HCT116 (cell line): ENCODE results near the gene BSG. TPM values are rescaled to one million over a fixed set of nuclear protein-coding genes. Genes with fewer than 3 reads are reported as not detected.

Source experiments
- ATAC-seq: fragments of 200-7000 bp; cut with Tn5 transposase; 2 replicates; pipeline ENCODE4 v1.9.1; 2020; ENCODE audit warnings: mild to moderate bottlenecking, moderate library complexity
- BruUV-seq: library from RNA; stranded (reverse); fragments of 400-500 nt; replicated peaks from 2 replicates; lab custom pipeline; 2021; lab: Mats Ljungman, UMichigan
- CTCF ChIA-PET: fragments of 300-600 bp; sonication (Branson Sonifier 250); formaldehyde crosslinking; loops from one replicate; lab custom pipeline; 2021; ENCODE audit warnings: antibody characterized with exemption; lab: Charles Lee
- POLR2A ChIA-PET: fragments of 300-600, 350-600 bp; sonication (Branson Sonifier 250); formaldehyde crosslinking; loops from one replicate; lab custom pipeline; 2021; ENCODE audit warnings: antibody characterized with exemption; lab: Charles Lee
- RAD21 ChIA-PET, 2 experiments: fragments of 300-600 bp; sonication (Branson Sonifier 250); formaldehyde crosslinking; loops; one replicate each; lab custom pipeline; 2023; ENCODE audit warnings: low total read pairs in 2 of 2; ENCODE audit not compliant: uncharacterized antibody in 2 of 2, unreplicated experiment in 2 of 2, low non-redundant PET in 1 of 2; lab: Charles Lee
- DNase-seq: peaks from one replicate; pipeline ENCODE4 v3.0.0-alpha.2; 2010; ENCODE audit warnings: low read depth, low spot score
- H2AFZ ChIP-seq: fragments of 200-600 bp; shearing (Covaris generic), sonication (generic); 2 replicates; pipeline ENCODE4 v1.6.1; 2017; ENCODE audit warnings: low read depth, mixed run types, mixed read lengths, antibody characterized with exemption, low read length; ENCODE audit not compliant: poor library complexity, severe bottlenecking
- H3K27ac ChIP-seq: 2 replicates; pipeline ENCODE4 v1.5.1; 2012; ENCODE audit warnings: low read depth, low read length
- H3K27me3 ChIP-seq: fragments of 200-600 bp; sonication (generic); 2 replicates; pipeline ENCODE4 v1.6.1; 2016; ENCODE audit warnings: mixed run types, low read length, mixed read lengths; ENCODE audit not compliant: insufficient read depth
- H3K36me3 ChIP-seq, 2 experiments: fragments of 200-500 bp in 1 of 2; fragments of 200-600 bp in 1 of 2; sonication (Bioruptor generic) in 1 of 2; sonication (generic) in 1 of 2; 2 replicates each; pipeline versions ENCODE4 v1.5.1 to v1.6.1; 2014 to 2016; ENCODE audit warnings: low read length in 2 of 2, inconsistent platforms in 1 of 2, mixed read lengths in 1 of 2, mixed run types in 1 of 2; ENCODE audit not compliant: insufficient read depth in 2 of 2, control insufficient read depth in 1 of 2
- H3K4me1 ChIP-seq, 2 experiments: fragments of 200-600 bp in 1 of 2; sonication (generic) in 1 of 2; 2 replicates each; pipeline versions ENCODE4 v1.5.1 to v1.6.1; 2012 to 2017; ENCODE audit warnings: low read length in 2 of 2, inconsistent platforms in 1 of 2, mild to moderate bottlenecking in 1 of 2, mixed read lengths in 1 of 2, mixed run types in 1 of 2, moderate library complexity in 1 of 2; ENCODE audit not compliant: insufficient read depth in 2 of 2, control insufficient read depth in 1 of 2
- H3K4me2 ChIP-seq: fragments of 200-600 bp; sonication (generic); 2 replicates; pipeline ENCODE4 v1.6.1; 2017; ENCODE audit warnings: mixed run types, low read length, mixed read lengths
- H3K4me3 ChIP-seq, 2 experiments: fragments of 200-600 bp in 1 of 2; sonication (generic) in 1 of 2; replicated peaks in 1 of 2; 2 replicates each; pipeline ENCODE4 v1.5.1; 2011 to 2016; ENCODE audit warnings: low read length in 2 of 2, control low read depth in 1 of 2, low read depth in 1 of 2, mild to moderate bottlenecking in 1 of 2, mixed read lengths in 1 of 2, mixed run types in 1 of 2
- H3K79me2 ChIP-seq: fragments of 200-600 bp; sonication (generic); 2 replicates; pipeline ENCODE4 v1.6.1; 2017; ENCODE audit warnings: mild to moderate bottlenecking, mixed run types, low read length, moderate library complexity, mixed read lengths; ENCODE audit not compliant: insufficient read depth
- H3K9ac ChIP-seq: fragments of 200-600 bp; sonication (generic); 2 replicates; pipeline ENCODE4 v1.6.1; 2016; ENCODE audit warnings: low read length, mixed read lengths
- H3K9me2 ChIP-seq: fragments of 200-600 bp; sonication (generic), shearing (Covaris generic); 2 replicates; pipeline ENCODE4 v1.6.1; 2017; ENCODE audit warnings: mixed run types, mild to moderate bottlenecking, moderate library complexity; ENCODE audit not compliant: insufficient read depth
- H3K9me3 ChIP-seq, 2 experiments: fragments of 200-500 bp in 1 of 2; fragments of 200-600 bp in 1 of 2; sonication (Bioruptor generic) in 1 of 2; sonication (generic) in 1 of 2; 2 replicates each; pipeline ENCODE4 v1.6.1; 2014 to 2017; ENCODE audit warnings: low read length in 2 of 2, mixed read lengths in 2 of 2, inconsistent platforms in 1 of 2, low read depth in 1 of 2, mild to moderate bottlenecking in 1 of 2, mixed run types in 1 of 2, moderate library complexity in 1 of 2; ENCODE audit not compliant: control insufficient read depth in 1 of 2, insufficient read depth in 1 of 2
- H4K20me1 ChIP-seq: fragments of 200-600 bp; sonication (generic), shearing (Covaris generic); 2 replicates; pipeline ENCODE4 v1.6.1; 2017; ENCODE audit warnings: mixed run types, mild to moderate bottlenecking, moderate library complexity; ENCODE audit not compliant: insufficient read depth
- CEBPB ChIP-seq: IDR thresholded peaks from 2 replicates; pipeline ENCODE4 v1.6.1; 2012; ENCODE audit warnings: low read depth
- EZH2phosphoT487 ChIP-seq: fragments of 200-600 bp; IDR thresholded peaks from 2 replicates; pipeline ENCODE4 v1.6.1; 2018; ENCODE audit warnings: antibody characterized with exemption, borderline replicate concordance
- POLR2A ChIP-seq: IDR thresholded peaks from 2 replicates; pipeline ENCODE4 v1.7.0; 2011; ENCODE audit warnings: borderline replicate concordance; ENCODE audit not compliant: insufficient read depth, insufficient read length; ENCODE audit errors: extremely low read depth
- POLR2AphosphoS5 ChIP-seq: IDR thresholded peaks from 2 replicates; pipeline ENCODE4 v1.6.1; 2011; ENCODE audit warnings: mild to moderate bottlenecking, low read depth, low read length, moderate library complexity
- RAD21 ChIP-seq: IDR thresholded peaks from 2 replicates; pipeline ENCODE4 v1.6.1; 2012; ENCODE audit warnings: low read depth, mild to moderate bottlenecking
- SIN3A ChIP-seq: IDR thresholded peaks from 2 replicates; pipeline ENCODE4 v1.6.1; 2012; ENCODE audit warnings: low read depth
- SP1 ChIP-seq: IDR thresholded peaks from 2 replicates; pipeline ENCODE4 v1.6.1; 2012; ENCODE audit warnings: low read depth
- SRF ChIP-seq: IDR thresholded peaks from 2 replicates; pipeline ENCODE4 v1.6.1; 2012; ENCODE audit warnings: low read depth
- ZFX ChIP-seq: fragments of 450-650 bp; IDR thresholded peaks from 2 replicates; pipeline ENCODE4 v1.6.1; 2017
- intact Hi-C: fragments of 100-400 bp; cut with micrococcal nuclease; formaldehyde crosslinking; loops from 2 replicates; pipeline ENCODE4 v1.10.0; 2022
- total RNA-seq: library from RNA; stranded (reverse); gene quantifications from one replicate; pipeline ENCODE4 v1.2.1, GENCODE V29; 2021; ENCODE audit not compliant: unreplicated experiment
- TF ChIP-seq, protein P1 (sequence below): IDR thresholded peaks from 2 replicates; pipeline ENCODE4 v1.6.1; 2012; ENCODE audit warnings: low read depth
- TF ChIP-seq, protein P2 (sequence below), 3 experiments: fragments of 200-600 bp in 1 of 3; sonication (generic) in 1 of 3; IDR thresholded peaks in 2 of 3; conservative IDR thresholded peaks in 1 of 3; 2 replicates each; pipeline ENCODE4 v1.5.1; 2012 to 2017; ENCODE audit warnings: low read depth in 2 of 3, low read length in 2 of 3, antibody characterized with exemption in 1 of 3, borderline replicate concordance in 1 of 3, control low read depth in 1 of 3, mild to moderate bottlenecking in 1 of 3, mixed read lengths in 1 of 3, mixed run types in 1 of 3, moderate library complexity in 1 of 3; ENCODE audit not compliant: insufficient read depth in 1 of 3
- TF ChIP-seq, protein P3 (sequence below): IDR thresholded peaks from 2 replicates; pipeline ENCODE4 v1.6.1; 2012

The BSG gene
- total RNA-seq, 1 experiment from 2014 or later = 603 TPM

DNA sequence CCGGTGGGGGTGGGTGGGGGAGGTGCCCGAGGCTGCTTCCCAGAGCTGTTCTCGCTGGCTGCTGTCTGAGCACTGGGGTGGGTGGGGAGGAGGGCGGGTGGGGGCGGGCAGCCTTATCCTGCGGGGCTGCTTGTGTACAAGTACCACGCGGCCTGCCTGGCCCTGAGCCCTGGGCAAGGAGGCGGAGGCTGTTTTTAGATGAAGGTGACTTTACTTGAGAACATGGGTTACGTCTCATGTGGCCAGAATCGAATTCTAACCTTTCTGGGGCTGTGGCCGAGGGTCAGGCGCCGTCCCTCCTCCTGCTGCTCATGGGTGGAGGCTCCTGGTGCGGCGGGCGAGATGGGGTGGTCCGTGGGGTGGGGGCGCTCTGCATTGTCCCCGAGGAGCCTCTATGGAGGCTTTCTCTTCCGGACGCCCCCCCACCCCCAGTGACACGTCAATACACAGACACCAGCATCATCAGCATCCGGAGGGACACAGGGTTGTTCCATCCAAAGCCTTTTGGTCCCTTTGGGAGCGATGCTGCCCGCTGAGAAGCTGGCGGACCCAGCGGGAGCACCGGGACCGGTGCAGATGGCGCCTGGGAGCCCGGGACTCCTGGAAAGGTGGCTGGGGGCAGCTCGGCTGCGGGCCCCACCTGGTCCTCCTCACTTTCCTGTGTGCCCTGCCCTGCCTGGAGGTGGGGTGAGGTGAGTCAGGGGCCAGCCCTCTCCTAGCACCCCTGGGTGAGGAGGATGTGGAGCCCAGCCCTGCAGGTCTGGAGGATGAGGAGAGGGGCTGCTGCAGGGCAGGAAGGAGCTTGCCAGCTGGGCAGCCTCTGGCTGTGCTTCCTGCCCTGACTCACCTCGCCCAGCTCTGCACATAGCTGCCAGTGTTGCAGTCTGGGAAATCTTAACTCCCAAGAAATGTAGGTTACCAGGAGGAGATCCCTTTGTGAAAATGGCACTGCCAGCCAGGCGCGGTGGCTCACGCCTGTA is 3.4 kb downstream of the BSG start:
- no peak for TF ChIP-seq SP1
- TF ChIP-seq, protein P1, sequence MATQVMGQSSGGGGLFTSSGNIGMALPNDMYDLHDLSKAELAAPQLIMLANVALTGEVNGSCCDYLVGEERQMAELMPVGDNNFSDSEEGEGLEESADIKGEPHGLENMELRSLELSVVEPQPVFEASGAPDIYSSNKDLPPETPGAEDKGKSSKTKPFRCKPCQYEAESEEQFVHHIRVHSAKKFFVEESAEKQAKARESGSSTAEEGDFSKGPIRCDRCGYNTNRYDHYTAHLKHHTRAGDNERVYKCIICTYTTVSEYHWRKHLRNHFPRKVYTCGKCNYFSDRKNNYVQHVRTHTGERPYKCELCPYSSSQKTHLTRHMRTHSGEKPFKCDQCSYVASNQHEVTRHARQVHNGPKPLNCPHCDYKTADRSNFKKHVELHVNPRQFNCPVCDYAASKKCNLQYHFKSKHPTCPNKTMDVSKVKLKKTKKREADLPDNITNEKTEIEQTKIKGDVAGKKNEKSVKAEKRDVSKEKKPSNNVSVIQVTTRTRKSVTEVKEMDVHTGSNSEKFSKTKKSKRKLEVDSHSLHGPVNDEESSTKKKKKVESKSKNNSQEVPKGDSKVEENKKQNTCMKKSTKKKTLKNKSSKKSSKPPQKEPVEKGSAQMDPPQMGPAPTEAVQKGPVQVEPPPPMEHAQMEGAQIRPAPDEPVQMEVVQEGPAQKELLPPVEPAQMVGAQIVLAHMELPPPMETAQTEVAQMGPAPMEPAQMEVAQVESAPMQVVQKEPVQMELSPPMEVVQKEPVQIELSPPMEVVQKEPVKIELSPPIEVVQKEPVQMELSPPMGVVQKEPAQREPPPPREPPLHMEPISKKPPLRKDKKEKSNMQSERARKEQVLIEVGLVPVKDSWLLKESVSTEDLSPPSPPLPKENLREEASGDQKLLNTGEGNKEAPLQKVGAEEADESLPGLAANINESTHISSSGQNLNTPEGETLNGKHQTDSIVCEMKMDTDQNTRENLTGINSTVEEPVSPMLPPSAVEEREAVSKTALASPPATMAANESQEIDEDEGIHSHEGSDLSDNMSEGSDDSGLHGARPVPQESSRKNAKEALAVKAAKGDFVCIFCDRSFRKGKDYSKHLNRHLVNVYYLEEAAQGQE = no peak
- no peak for TF ChIP-seq POLR2AphosphoS5
- no peak for TF ChIP-seq EZH2phosphoT487
- TF ChIP-seq SRF = no peak
- TF ChIP-seq POLR2A = no peak
- TF ChIP-seq RAD21 = no peak
- TF ChIP-seq ZFX = no peak
- no peak for TF ChIP-seq SIN3A
- TF ChIP-seq, protein P2, sequence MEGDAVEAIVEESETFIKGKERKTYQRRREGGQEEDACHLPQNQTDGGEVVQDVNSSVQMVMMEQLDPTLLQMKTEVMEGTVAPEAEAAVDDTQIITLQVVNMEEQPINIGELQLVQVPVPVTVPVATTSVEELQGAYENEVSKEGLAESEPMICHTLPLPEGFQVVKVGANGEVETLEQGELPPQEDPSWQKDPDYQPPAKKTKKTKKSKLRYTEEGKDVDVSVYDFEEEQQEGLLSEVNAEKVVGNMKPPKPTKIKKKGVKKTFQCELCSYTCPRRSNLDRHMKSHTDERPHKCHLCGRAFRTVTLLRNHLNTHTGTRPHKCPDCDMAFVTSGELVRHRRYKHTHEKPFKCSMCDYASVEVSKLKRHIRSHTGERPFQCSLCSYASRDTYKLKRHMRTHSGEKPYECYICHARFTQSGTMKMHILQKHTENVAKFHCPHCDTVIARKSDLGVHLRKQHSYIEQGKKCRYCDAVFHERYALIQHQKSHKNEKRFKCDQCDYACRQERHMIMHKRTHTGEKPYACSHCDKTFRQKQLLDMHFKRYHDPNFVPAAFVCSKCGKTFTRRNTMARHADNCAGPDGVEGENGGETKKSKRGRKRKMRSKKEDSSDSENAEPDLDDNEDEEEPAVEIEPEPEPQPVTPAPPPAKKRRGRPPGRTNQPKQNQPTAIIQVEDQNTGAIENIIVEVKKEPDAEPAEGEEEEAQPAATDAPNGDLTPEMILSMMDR (IDR thresholded peaks at IDR 0.05 in 2 of 3, conservative IDR thresholded peaks at IDR 0.05 in 1 of 3; ENCODE audit: borderline replicate concordance in 1 of 3, insufficient read depth in 1 of 3, low read depth in 2 of 3, low read length in 2 of 3) = no peak
- TF ChIP-seq, protein P3, sequence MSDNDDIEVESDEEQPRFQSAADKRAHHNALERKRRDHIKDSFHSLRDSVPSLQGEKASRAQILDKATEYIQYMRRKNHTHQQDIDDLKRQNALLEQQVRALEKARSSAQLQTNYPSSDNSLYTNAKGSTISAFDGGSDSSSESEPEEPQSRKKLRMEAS = no peak
- no peak for TF ChIP-seq CEBPB
- no TSS peak for BruUV-seq
- intact Hi-C loops = no loop called here
- DNase-seq = no peak
- Histone ChIP-seq H3K9me3 (no peaks in the 10 kb centered on the region), H3K4me2 (no peak overlapping the region), H3K4me1 (peaks cover 2 to 28% of the 10 kb centered on the region in 2 experiments; a peak in 3 of 4 replicates), H3K27ac (peak overlapping the region; percentile 5; the same call in 1 of the 2 replicates), H3K9me2 (no peaks in the 10 kb centered on the region), H3K9ac (no peak overlapping the region), H4K20me1 (peaks cover 6% of the 10 kb centered on the region; the same call in 1 of the 2 replicates), H3K79me2 (peaks cover 82% of the 10 kb centered on the region), H2AFZ (no peak overlapping the region), H3K4me3 (no peak overlapping the region), H3K36me3 (peaks cover 9 to 40% of the 10 kb centered on the region in 2 experiments; a peak in 2 of 4 replicates), H3K27me3 (no peaks in the 10 kb centered on the region)
- RAD21 ChIA-PET = interaction anchor here in 1 of 2 experiments (0.6 kb wide), 1 partner anchor 128 kb away, joined by 3 read pairs; no protein-coding TSS in a partner anchor
- ATAC-seq = no peak
- POLR2A ChIA-PET = no interaction called here
- CTCF ChIA-PET = interaction anchor here (0.7 to 1.6 kb wide), 3 partner anchors 9 to 65 kb away, joined by 3 to 4 read pairs (median 4); no protein-coding TSS in a partner anchor
